HL-60/S4 (cell line): ENCODE results near the gene MLH3.
"Not testable (repeated sequence)": the region's sequence is repeated elsewhere in the genome, so short reads cannot be mapped to it uniquely, and the experiment has no call there.

Experiments
- in situ Hi-C: fragments of 300-500 bp; cut with MboI; formaldehyde crosslinking; loops from 2 replicates; pipeline ENCODE4 v1.14.3; 2022; ENCODE audit warnings: low sequenced_read_pairs

The MLH3 gene

DNA sequence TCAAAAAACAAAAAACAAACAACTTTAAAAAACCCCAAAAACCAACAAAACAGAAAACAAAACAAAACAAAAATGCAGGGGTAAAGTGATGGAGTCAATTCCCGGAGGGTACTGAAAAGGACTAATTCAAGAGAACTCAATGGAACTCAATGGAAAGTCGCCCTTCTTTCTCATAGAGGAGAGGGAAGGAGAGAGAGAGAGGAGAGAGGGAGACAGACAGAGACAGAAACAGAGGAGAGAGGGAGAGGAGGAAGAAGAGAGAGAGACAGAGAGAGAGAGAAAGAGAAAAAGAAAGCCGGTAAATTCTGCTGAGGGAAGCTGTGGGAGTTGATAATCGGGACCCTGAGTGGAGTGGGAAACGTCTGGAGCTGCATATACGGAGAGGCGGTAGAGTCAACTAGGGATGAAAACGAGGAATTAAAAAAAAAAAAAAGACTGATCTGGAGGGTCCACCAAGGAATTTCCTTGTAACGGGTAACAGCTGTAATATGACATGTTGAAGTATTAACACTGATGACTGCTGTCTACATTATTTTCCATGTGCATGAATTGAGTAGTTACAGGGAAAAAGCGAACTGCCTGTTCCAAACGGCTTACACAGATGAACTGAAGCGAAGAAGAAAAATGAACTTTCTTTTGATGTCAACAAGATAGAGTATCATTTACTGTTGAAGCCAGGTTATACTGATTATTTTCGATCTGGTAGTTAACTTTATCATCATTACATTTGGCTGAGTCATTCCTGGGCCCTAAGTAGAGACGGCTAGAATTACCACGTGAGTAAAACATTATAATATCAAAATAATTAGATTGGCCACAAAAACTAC is 17.2 kb upstream of the MLH3 start:
- in situ Hi-C loops, result no loop called here

- in situ Hi-C loops, result not testable (repeated sequence)
Observed at GRCh38 chr14:75067765-75068164, 16.5 kb upstream of the MLH3 start.

DNA sequence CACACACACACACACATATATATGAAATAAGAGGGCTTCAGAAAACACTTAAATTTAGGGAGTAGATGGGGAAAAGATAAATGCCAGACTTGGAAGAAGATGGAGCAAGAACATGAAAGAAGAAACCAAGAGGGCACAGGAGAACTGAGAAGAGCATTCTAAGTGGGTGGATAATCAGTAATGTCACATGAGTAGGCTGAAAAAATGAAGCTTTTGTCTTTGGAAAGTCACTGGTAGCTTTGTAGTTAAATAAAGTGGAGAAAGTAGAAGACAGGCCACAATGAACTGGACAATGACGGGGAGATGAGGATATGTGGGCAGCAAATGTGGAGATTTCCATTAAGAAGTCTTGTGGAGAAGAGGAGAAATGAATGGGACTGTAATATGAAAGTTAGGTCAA is 15.9 kb upstream of the MLH3 start:
- in situ Hi-C loops, result no loop called here

- in situ Hi-C loops, result no loop called here
Observed at GRCh38 chr14:75066691-75067090, 15.4 kb upstream of the MLH3 start.

DNA sequence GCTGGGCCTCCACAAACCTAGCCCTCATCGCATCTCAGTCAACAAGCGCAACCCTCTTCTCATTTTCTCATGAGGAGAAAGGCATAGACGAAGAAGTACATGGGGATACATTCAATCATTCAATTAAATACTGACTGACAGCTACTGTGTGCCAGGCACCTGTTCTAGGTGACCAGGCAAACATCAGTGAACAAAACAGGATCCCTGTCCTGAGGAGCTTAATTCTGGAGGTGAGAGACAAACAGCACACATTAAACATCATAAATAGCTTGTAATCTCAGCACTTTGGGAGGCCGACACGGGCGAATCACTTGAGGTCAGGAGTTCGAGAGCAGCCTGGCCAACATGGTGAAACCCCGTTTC is 12.9 kb upstream of the MLH3 start:
- in situ Hi-C loops, result no loop called here

DNA sequence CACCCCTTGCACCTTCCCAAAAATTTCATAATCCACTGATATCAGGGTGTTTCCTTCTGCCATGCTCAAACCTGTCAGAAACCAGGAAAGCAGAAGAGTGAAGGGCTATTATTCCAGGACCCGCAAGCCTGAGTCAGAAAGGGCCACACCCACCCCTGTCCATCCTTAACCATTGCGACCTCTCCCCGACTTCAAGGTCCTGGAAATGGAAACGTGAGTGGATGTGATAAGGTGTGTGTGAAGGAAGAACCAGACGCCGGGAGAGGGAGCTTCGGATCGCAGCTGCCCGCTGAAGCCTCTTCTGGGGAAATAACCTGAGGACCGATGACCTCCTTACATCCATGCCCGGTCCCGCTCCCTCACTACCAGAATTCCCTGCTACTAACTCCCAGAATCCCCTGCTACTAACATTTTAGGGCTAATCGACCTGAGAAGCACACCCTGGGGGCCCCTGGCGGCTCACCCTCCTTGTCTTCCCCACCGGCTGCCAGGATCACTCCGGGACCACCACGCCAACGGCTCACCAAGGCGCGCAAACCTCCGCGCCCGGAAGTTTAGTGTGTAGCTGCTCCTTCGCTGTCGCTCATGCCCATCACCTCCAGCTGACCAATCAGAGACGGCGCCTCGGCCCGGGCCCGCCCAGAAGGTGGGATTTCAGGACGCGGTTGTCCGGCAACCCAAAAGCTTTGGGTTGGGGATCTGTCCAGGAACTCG is 12.4 kb upstream of the MLH3 start, which contains the start of gene ACYP1:
TSS of gene ACYP1 (minus strand) at position 534 of the 714 bp plus-strand sequence. CDS start at position 63, 471 bp downstream.
- in situ Hi-C loops, result no loop called here

- in situ Hi-C loops, result no loop called here
Observed at GRCh38 chr14:75063013-75063412, 11.7 kb upstream of the MLH3 start.

GRCh38 chr14:75060420-75060819 is 9.2 kb upstream of the MLH3 start:
- in situ Hi-C loops, result no loop called here

DNA sequence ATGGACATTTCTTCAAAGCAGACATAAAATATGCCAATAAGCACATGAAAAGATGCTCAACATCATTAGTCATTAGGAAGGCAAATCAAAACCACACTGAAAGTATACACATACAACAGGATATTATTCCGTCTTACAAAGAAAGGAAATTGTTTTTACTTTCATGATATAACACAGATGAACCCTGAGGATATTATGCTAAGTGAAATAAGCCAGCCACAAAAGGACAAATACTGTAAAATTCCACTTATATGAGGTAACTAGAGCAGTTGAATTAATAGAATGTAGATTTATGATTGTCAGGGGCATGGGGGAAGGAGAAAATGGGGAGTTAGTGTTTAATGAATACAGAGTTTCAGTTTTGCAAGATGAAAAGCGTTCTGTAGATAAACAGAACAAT is 8.4 kb upstream of the MLH3 start:
- in situ Hi-C loops, result no loop called here

GRCh38 chr14:75054421-75054820 is 3.2 kb upstream of the MLH3 start:
- in situ Hi-C loops, result no loop called here

- in situ Hi-C loops, result no loop called here
Observed at GRCh38 chr14:75053396-75054291, 2.4 kb upstream of the MLH3 start.

DNA sequence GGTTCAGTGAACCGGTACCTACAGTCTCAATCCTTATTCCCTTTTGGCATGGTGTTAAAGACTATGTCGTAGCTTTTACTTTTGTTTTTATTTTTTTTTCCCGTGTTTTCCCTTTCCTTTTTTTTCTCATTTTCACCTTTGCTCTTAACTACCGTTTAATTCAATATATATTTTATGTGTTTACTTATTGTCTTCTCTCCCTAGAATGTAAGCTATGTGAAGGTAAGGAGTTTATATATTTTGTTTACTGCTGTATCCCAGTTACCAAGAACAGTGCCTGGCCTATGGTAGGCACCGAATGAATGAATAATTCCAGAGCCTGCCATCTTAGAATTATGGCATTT is 261 bp upstream of the MLH3 start:
- in situ Hi-C loops, result no loop called here

DNA sequence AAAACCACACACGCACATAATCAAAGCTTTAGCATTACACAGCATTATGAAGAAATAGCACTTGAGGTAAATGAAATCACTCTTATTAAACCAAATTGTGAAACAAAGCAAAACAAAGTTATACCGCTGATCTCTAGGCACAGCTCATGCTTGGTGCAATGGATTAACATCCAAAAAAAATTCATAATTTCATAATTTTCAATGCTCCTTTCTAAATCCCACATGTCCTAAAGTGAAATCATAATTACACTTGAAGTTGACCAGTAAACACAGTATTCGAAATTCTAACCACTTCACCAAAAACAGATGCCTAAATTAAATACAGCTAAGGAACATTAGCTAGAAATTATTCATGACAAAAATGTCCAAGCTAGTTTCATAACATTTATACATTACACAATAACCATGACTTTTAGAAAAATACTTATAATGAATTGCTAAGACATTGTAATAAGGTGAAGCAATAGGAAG is 1.5 kb downstream of the MLH3 start:
- in situ Hi-C loops, result no loop called here

GRCh38 chr14:75049136-75049535 is 2.1 kb downstream of the MLH3 start:
- in situ Hi-C loops, result no loop called here

GRCh38 chr14:75048101-75048500 is 3.2 kb downstream of the MLH3 start:
- in situ Hi-C loops, result no loop called here

DNA sequence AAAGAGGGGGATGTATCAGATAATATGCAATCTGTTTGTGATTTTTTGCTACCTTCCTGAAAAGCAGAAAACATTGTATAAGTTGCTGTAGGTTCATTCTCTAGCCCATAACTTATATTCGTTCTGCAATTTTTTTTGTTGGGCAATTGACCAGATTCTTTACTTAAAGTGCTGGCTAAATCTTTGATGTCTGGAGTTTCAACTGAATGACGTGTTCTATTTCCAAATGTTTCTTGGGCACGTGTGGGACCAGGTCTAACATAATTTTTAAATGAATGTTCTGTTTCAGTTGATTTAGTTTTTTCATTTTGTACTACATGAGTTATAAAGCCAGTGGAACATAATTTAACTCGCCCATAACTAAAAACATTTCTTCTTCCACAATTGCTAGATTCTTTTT is 3.8 kb downstream of the MLH3 start:
- in situ Hi-C loops, result no loop called here

- in situ Hi-C loops, result no loop called here
Observed at GRCh38 chr14:75046899-75047298, 4.4 kb downstream of the MLH3 start.

- in situ Hi-C loops, result no loop called here
Observed at GRCh38 chr14:75046275-75046674, 5.0 kb downstream of the MLH3 start.

- in situ Hi-C loops, result no loop called here
Observed at GRCh38 chr14:75044752-75045151, 6.5 kb downstream of the MLH3 start.

DNA sequence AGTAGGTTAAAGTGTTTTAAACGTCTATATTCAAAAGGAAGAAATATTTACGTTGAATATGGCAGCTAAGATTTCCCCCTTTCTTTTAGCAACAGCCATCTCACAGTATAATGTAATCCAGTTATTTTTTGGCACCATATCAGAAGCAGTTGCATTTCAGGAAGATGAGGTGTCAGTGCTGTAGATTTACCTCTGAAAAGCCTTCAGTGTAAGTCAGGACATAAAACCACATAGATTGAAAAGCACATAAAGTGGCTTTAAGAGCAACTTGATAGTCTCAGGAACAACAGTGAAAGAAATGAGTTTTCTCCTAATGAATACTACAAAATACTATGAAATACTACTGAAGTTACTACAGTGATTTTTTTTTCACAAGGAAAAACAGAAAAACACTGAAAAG is 6.9 kb downstream of the MLH3 start:
- in situ Hi-C loops, result no loop called here

- in situ Hi-C loops, result no loop called here
Observed at GRCh38 chr14:75042035-75042434, 9.2 kb downstream of the MLH3 start.
